Panc1 (cell line): ENCODE measurements around the gene PRCD. TPM values are rescaled to one million over a fixed set of nuclear protein-coding genes. Genes with fewer than 3 reads are reported as not detected.
A peak's percentile ranks its signal among the peaks of the same experiment; 100 is the strongest.

Source experiments
- ATAC-seq: fragments of 200-7000 bp; cut with Tn5 transposase; 2 replicates; pipeline ENCODE4 v1.9.1; 2020; ENCODE audit warnings: mild to moderate bottlenecking, moderate library complexity
- BruUV-seq: library from RNA; stranded (reverse); fragments of 400-500 nt; replicated peaks from 2 replicates; lab custom pipeline; 2021; lab: Mats Ljungman, UMichigan
- CTCF ChIA-PET: fragments of 300-600 bp; sonication (Branson Sonifier 250); formaldehyde crosslinking; loops from one replicate; lab custom pipeline; 2022; ENCODE audit warnings: antibody characterized with exemption; lab: Charles Lee
- POLR2A ChIA-PET: fragments of 300-600 bp; sonication (Branson Sonifier 250); formaldehyde crosslinking; loops from one replicate; lab custom pipeline; 2022; ENCODE audit warnings: antibody characterized with exemption; lab: Charles Lee
- DNase-seq: peaks from one replicate; pipeline ENCODE4 v3.0.0-alpha.2; 2010; ENCODE audit warnings: low read depth, low spot score
- H3K27ac ChIP-seq: 2 replicates; pipeline ENCODE4 v1.5.1; 2011; ENCODE audit warnings: mild to moderate bottlenecking, low read length, inconsistent platforms
- H3K27me3 ChIP-seq: fragments of 200-500 bp; sonication (Bioruptor generic); 2 replicates; pipeline ENCODE4 v1.6.0; 2014; ENCODE audit warnings: low read length, inconsistent platforms; ENCODE audit not compliant: control insufficient read depth, insufficient read depth
- H3K36me3 ChIP-seq: fragments of 200-500 bp; sonication (Bioruptor generic); 2 replicates; pipeline ENCODE4 v1.5.1; 2014; ENCODE audit warnings: inconsistent platforms, mild to moderate bottlenecking, low read length, moderate library complexity; ENCODE audit not compliant: control insufficient read depth, insufficient read depth
- H3K4me1 ChIP-seq: 2 replicates; pipeline ENCODE4 v1.5.1; 2011; ENCODE audit warnings: inconsistent platforms, mild to moderate bottlenecking, low read length, moderate library complexity; ENCODE audit not compliant: control insufficient read depth, insufficient read depth
- H3K4me3 ChIP-seq, 2 experiments: 2 replicates each; pipeline ENCODE4 v1.5.1; 2011 to 2012; ENCODE audit warnings: low read depth in 2 of 2, low read length in 2 of 2, mild to moderate bottlenecking in 2 of 2, inconsistent platforms in 1 of 2, moderate library complexity in 1 of 2
- H3K9me3 ChIP-seq: fragments of 200-500 bp; sonication (Bioruptor generic); 2 replicates; pipeline ENCODE4 v1.5.1; 2014; ENCODE audit warnings: low read depth, mild to moderate bottlenecking, inconsistent platforms, low read length, moderate library complexity; ENCODE audit not compliant: control insufficient read depth, insufficient read depth
- POLR2AphosphoS5 ChIP-seq: IDR thresholded peaks from 2 replicates; pipeline ENCODE4 v1.6.1; 2012; ENCODE audit warnings: mild to moderate bottlenecking, low read depth, low read length, moderate library complexity
- SIN3A ChIP-seq: IDR thresholded peaks from 2 replicates; pipeline ENCODE4 v1.6.1; 2012; ENCODE audit warnings: low read depth, mild to moderate bottlenecking, low read length, moderate library complexity, borderline replicate concordance; ENCODE audit not compliant: insufficient read depth
- TCF7L2 ChIP-seq: IDR thresholded peaks from 2 replicates; pipeline ENCODE4 v1.6.1; 2011; ENCODE audit warnings: mild to moderate bottlenecking, low read depth, low read length, inconsistent platforms
- in situ Hi-C: cut with HindIII; loops from 2 replicates; pipeline ENCODE4 v1.10.0; 2016; ENCODE audit warnings: low sequenced_read_pairs, low pct_unique_long_range_greater_than_20kb
- intact Hi-C: fragments of 100-400 bp; cut with micrococcal nuclease; formaldehyde crosslinking; loops from one replicate; pipeline ENCODE4 v1.10.0; 2022; ENCODE audit not compliant: unreplicated experiment
- total RNA-seq: library from RNA; stranded (reverse); gene quantifications from one replicate; pipeline ENCODE4 v1.2.1, GENCODE V29; 2021; ENCODE audit not compliant: unreplicated experiment
- TF ChIP-seq, protein P1 (sequence below): fragments of 450-650 bp; IDR thresholded peaks from 2 replicates; pipeline ENCODE4 v1.5.1; 2017; ENCODE audit warnings: mild to moderate bottlenecking
- TF ChIP-seq, protein P2 (sequence below), 2 experiments: IDR thresholded peaks; 2 replicates each; pipeline ENCODE4 v1.6.1; 2011 to 2012; ENCODE audit warnings: low read depth in 2 of 2, control low read depth in 1 of 2, low read length in 1 of 2, mild to moderate bottlenecking in 1 of 2, moderate library complexity in 1 of 2; ENCODE audit not compliant: insufficient read depth in 1 of 2

The PRCD gene
- total RNA-seq, 1 experiment from 2014 or later: 0.54 TPM

DNA sequence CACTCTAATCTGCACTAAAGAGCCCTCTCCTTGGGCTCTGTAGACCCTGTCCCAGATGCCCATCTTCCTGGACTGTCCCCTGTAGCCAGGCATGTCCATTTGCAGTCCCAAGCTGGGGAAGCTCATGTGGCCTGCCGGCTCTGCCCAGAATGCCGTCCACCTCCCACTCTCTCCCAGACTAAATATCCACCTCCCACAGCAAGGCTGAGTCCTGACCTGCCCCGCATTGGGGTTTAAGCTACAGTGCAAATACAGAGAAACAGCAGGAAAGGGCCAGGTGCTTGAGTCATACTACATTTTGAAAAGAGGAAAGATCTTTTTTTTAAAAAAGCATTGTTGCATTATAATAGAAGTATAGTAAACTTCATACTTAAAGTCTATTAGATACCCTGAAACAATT is 42.8 kb downstream of the PRCD start:
- in situ Hi-C loops: no loop called here
- H3K27ac ChIP-seq: peak overlapping the region; percentile 34
- no peaks in the 10 kb centered on the region for H3K9me3 ChIP-seq
- no peak for TF ChIP-seq POLR2AphosphoS5
- TF ChIP-seq, protein P1, sequence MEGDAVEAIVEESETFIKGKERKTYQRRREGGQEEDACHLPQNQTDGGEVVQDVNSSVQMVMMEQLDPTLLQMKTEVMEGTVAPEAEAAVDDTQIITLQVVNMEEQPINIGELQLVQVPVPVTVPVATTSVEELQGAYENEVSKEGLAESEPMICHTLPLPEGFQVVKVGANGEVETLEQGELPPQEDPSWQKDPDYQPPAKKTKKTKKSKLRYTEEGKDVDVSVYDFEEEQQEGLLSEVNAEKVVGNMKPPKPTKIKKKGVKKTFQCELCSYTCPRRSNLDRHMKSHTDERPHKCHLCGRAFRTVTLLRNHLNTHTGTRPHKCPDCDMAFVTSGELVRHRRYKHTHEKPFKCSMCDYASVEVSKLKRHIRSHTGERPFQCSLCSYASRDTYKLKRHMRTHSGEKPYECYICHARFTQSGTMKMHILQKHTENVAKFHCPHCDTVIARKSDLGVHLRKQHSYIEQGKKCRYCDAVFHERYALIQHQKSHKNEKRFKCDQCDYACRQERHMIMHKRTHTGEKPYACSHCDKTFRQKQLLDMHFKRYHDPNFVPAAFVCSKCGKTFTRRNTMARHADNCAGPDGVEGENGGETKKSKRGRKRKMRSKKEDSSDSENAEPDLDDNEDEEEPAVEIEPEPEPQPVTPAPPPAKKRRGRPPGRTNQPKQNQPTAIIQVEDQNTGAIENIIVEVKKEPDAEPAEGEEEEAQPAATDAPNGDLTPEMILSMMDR: no peak
- TF ChIP-seq, protein P2, sequence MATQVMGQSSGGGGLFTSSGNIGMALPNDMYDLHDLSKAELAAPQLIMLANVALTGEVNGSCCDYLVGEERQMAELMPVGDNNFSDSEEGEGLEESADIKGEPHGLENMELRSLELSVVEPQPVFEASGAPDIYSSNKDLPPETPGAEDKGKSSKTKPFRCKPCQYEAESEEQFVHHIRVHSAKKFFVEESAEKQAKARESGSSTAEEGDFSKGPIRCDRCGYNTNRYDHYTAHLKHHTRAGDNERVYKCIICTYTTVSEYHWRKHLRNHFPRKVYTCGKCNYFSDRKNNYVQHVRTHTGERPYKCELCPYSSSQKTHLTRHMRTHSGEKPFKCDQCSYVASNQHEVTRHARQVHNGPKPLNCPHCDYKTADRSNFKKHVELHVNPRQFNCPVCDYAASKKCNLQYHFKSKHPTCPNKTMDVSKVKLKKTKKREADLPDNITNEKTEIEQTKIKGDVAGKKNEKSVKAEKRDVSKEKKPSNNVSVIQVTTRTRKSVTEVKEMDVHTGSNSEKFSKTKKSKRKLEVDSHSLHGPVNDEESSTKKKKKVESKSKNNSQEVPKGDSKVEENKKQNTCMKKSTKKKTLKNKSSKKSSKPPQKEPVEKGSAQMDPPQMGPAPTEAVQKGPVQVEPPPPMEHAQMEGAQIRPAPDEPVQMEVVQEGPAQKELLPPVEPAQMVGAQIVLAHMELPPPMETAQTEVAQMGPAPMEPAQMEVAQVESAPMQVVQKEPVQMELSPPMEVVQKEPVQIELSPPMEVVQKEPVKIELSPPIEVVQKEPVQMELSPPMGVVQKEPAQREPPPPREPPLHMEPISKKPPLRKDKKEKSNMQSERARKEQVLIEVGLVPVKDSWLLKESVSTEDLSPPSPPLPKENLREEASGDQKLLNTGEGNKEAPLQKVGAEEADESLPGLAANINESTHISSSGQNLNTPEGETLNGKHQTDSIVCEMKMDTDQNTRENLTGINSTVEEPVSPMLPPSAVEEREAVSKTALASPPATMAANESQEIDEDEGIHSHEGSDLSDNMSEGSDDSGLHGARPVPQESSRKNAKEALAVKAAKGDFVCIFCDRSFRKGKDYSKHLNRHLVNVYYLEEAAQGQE (IDR thresholded peaks at IDR 0.05; ENCODE audit: insufficient read depth in 1 of 2, low read depth in 2 of 2, low read length in 1 of 2): no peak
- TF ChIP-seq TCF7L2: no peak
- TF ChIP-seq SIN3A: no peak
- H3K27me3 ChIP-seq: no peaks in the 10 kb centered on the region
- intact Hi-C loops: no loop called here
- no peak overlapping the region for H3K4me3 ChIP-seq
- ChIA-PET CTCF (interaction anchor here (1.2 kb wide), 1 partner anchor 43 kb away, joined by 4 read pairs; no protein-coding TSS in a partner anchor), POLR2A (interaction anchor here (0.6 to 1.4 kb wide), 4 partner anchors 15 to 212 kb away, joined by 3 to 5 read pairs (median 4); no protein-coding TSS in a partner anchor)
- DNase-seq (no peak), ATAC-seq (no peak)
- no TSS peak for BruUV-seq
- H3K4me1 ChIP-seq: peaks cover 21% of the 10 kb centered on the region
- H3K36me3 ChIP-seq: no peaks in the 10 kb centered on the region

DNA sequence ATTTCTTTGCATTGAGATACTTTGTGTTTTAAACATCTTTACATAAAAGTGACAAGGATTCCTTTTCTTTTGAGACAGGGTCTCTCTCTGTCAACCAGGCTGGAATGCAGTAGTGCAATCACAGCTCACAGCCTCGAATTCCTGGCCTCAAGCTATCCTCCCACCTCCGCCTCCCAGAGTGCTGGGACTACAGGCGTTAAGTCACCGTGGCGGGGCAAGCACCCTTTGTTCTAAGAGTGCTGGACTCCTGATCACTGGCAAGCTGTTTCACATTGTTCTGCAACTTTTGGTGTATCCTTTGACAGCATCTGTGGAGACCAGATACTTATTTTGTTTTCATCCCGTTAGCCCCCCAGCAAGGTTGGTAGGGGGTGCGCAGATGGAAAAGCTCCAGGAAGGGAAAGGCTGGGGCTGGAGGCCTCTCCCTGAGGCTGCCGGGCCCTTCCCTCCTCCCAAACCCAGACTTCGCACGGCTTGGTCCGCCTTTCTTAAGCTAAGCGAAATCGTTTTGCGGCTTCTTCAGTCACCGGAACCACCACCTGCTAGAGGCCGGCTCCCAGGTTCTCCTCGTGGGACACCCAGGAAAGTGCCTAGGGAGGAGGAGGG is 44.7 kb downstream of the PRCD start:
- Histone ChIP-seq H3K36me3 (no peaks in the 10 kb centered on the region), H3K27ac (peak overlapping the region; percentile 88), H3K27me3 (no peaks in the 10 kb centered on the region), H3K4me1 (peaks cover 21% of the 10 kb centered on the region), H3K9me3 (no peaks in the 10 kb centered on the region), H3K4me3 (peak overlapping the region; percentile 73 to 85)
- TF ChIP-seq, protein P2 (IDR thresholded peaks at IDR 0.05; ENCODE audit: insufficient read depth in 1 of 2, low read depth in 2 of 2, low read length in 1 of 2): no peak
- TF ChIP-seq TCF7L2: no peak
- TF ChIP-seq SIN3A: no peak
- TF ChIP-seq, protein P1: no peak
- no peak for TF ChIP-seq POLR2AphosphoS5
- intact Hi-C loops: no loop called here
- no TSS peak for BruUV-seq
- in situ Hi-C loops: no loop called here
- POLR2A ChIA-PET: interaction anchor here (0.7 kb wide), 1 partner anchor 28 kb away, joined by 3 read pairs; no protein-coding TSS in a partner anchor
- ATAC-seq: peak; percentile 39
- DNase-seq: no peak
- CTCF ChIA-PET: interaction anchor here (0.5 to 1.3 kb wide), 4 partner anchors 15 to 257 kb away, joined by 3 to 7 read pairs (median 4); a partner anchor contains a TSS
